HG03039 (cell line): ENCODE data around the gene C1orf216.
"Not testable (repeated sequence)": the region's sequence is repeated elsewhere in the genome, so short reads cannot be mapped to it uniquely, and the experiment has no call there.

Experiments
- ATAC-seq: cut with Tn5 transposase; IDR thresholded peaks from one replicate; pipeline ENCODE4 v1.9.1; 2021; ENCODE audit warnings: mild to moderate bottlenecking, moderate library complexity; ENCODE audit not compliant: unreplicated experiment

The C1orf216 gene

DNA sequence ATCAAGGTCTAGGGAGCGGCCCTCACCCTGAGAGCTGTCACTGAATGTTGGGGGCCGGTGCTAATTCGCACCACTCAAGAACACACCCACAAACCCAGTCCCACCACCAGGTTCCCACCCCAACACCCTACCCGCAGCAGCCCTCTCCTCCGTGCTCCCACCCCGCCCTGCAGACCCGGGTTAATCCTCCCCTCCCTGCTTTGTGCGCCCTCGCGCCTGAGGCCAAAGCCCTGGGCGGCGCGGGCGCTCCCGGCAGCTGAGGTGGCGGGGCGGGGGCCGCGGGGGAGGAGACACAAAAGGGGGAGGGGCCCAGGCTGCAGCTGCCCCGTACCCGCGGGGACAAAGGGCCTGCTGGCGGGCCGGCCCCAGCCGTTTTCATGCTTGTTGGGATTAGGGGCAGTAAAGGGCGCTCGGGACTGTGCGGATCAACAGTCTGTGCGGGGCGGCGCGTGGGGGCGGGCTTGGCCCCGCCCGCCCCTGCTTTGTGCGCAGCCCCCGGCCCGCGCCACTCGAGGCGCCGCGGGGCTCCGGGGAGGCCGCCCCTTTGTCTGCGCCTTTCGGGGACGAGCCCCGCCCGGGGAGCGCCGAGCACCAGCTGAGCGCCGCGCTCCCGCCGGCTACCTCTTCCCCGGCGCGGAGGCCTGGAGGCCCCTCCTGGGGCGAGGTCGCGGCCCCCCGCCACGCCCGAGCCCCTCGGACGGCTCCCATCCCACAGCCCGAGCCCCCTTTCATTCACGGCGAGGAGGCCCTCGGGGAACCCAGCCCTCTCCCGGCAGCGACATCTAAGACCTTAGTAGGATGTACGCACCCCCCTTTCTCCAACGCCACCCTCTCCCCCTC is 10.9 kb downstream of the C1orf216 start:
- ATAC-seq: no peak

GRCh38 chr1:35706846-35707600 is 11.7 kb downstream of the C1orf216 start:
- no peak for ATAC-seq

DNA sequence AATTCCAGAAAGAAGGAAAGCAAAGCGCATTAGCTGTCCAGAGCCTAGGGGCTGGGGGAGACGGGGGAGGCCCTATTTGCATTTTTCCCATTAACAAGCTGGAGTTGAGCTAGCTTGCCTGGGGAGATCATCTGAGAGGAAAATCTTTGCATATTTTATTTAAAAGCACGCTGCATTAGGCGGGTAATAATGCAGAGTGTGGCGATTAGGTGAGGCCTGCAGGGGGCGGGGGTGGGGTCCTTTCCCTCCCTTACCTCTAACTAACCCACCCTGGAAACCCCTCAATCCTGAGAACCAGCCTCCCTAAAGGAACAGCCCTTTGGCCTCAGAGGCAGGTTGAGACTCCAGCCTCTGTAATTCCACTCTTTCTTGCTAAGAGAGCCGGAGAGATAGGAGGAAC is 16.2 kb downstream of the C1orf216 start:
- ATAC-seq: no peak

DNA sequence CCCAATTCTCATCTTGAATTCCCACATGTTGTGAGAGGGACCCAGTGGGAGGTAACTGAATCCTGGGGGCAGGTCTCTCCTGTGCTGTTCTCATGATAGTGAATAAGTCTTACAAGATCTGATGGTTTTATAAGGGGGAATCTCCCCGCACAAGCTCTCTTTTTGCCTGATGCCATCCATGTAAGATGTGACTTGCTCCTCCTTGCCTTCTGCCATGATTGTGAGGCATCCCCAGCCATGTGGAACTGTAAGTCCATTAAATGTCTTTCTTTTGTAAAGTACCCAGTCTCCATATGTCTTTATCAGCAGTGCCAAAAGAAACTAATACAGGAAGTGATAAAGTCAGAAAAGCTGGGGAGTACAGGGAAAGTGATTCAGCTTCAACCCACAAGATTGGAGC is 19.5 kb downstream of the C1orf216 start:
- not testable (repeated sequence) for ATAC-seq

GRCh38 chr1:35692317-35692716 is 26.4 kb downstream of the C1orf216 start:
- ATAC-seq: no peak

- ATAC-seq: no peak
Observed at GRCh38 chr1:35691571-35692220, 27.0 kb downstream of the C1orf216 start.

- no peak for ATAC-seq
Observed at GRCh38 chr1:35691080-35691479, 27.6 kb downstream of the C1orf216 start.

- ATAC-seq: not testable (repeated sequence)
Observed at GRCh38 chr1:35690103-35690502, 28.6 kb downstream of the C1orf216 start.

- no peak for ATAC-seq
Observed at GRCh38 chr1:35688161-35688560, 30.5 kb downstream of the C1orf216 start.

- no peak for ATAC-seq
Observed at GRCh38 chr1:35683012-35683411, 35.7 kb downstream of the C1orf216 start.

GRCh38 chr1:35680271-35680670 is 38.4 kb downstream of the C1orf216 start:
- ATAC-seq: no peak

DNA sequence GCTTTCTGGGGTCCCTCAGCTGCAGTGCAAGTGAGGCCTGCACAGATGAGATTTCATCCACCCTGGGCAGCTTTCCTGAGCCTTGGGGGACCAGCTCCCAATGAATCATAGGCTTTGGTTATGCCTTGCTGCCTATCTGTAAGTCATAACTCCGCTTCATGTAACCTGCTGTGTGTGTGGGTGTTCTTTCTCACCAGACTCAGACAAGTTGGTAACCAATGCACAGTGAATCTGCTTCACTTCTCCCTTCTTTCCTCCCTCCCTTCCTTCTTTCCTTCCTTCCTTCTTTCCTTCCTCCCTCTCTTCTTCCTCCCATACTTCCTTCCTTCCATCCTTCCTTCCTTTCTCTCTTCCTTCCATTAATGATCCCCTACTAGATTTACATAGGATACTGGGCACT is 42.9 kb downstream of the C1orf216 start:
- no peak for ATAC-seq

DNA sequence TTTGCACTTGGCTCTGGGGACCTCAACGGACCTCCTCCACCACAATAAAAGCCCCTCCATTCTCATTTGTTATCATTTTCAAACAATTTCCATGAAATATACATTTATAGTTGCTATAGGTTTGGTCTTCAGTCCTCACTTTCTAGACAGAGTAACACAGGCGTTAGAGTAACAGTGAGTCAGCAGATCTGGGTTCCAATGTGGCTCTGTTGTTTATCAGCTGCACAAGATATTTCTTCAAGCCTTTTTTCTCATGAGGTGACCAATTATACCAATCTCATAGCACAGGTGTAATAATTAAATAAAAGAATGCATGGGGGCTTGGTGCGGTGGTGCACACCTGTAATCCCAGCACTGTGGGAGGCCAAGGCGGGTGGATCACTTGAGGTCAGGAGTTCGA is 44.6 kb downstream of the C1orf216 start:
- no peak for ATAC-seq

DNA sequence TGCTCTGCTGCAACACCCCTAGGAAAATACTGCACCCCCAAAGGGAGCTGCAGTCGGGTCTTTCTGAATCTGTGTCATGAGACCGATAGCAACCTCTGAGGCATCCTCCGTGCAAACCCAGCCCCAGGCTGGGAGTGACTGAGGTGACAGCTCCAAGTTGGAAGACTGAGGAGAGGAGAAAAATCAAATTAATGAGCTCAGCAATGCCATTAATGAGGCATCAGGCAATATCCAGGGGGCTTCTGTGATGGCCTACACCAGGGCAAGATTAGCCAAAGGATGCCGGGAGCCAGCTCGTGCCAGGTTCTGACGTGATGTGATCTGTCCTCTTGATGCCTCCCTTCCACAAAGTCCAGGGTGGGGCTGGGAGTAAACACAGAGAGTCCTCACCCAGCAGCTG is 46.6 kb downstream of the C1orf216 start:
- ATAC-seq: no peak

DNA sequence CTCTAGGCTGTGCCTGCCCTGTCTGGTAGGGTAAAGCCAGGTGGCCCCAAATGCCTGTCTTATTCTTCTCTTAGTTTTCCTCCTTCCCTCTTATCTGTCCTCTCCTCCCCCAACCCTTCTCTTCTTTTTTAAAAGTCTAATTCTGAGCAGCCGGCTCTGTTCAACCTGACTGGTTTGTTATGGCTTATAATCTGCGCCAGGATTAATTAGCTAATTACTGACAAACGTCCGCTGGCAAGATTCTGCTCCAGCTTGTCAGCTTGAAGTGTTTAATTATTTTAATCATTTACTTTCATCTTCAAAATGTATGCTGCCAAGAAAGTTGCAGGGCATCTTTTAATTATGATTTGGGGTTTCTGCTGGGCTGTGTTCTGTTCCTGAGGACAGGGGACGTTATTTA is 50.2 kb downstream of the C1orf216 start:
- no peak for ATAC-seq

- ATAC-seq: no peak
Observed at GRCh38 chr1:35666916-35667315, 51.8 kb downstream of the C1orf216 start.

DNA sequence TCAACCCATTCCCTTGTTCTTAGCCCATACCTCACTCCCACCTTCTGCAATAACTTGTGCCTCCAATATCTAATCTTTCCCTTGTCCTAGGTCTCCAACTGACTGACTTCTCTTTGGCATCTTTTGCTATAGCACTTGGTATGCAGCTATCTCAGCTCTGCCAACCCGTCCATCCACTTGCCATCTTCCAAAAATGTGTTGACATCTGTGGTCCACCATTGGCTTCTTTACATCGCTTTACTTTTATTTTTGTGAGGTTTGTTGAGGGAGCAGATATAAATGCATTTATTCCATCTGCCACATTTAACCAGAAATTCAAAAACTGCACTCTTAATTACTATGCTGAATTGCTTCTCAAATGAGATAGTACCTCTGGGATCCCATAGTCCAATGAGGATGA is 52.5 kb downstream of the C1orf216 start:
- ATAC-seq: no peak
